IPS-20b (cell line): Measurements from ENCODE around the gene ANKRD13C.
"Not testable (repeated sequence)": the region's sequence is repeated elsewhere in the genome, so short reads cannot be mapped to it uniquely, and the experiment has no call there.

Experiments used
- H3K27ac ChIP-seq: one replicate; pipeline ENCODE4 v1.5.1; 2013; ENCODE audit warnings: low read length
- H3K27me3 ChIP-seq: 2 replicates; pipeline ENCODE4 v1.6.1; 2013; ENCODE audit warnings: mild to moderate bottlenecking, low read length, inconsistent platforms; ENCODE audit not compliant: insufficient read depth
- H3K36me3 ChIP-seq: 2 replicates; pipeline ENCODE4 v1.6.1; 2013; ENCODE audit warnings: low read depth, mild to moderate bottlenecking, inconsistent platforms, low read length, moderate library complexity; ENCODE audit not compliant: insufficient read depth
- H3K4me1 ChIP-seq: 2 replicates; pipeline ENCODE4 v1.6.1; 2013; ENCODE audit warnings: mild to moderate bottlenecking, control low read depth, inconsistent platforms, low read length, moderate library complexity; ENCODE audit not compliant: insufficient read depth
- H3K4me3 ChIP-seq: 2 replicates; pipeline ENCODE4 v1.5.1; 2013; ENCODE audit warnings: mild to moderate bottlenecking, low read length, inconsistent platforms
- H3K9ac ChIP-seq: 2 replicates; pipeline ENCODE4 v1.6.1; 2013; ENCODE audit warnings: low read depth, mild to moderate bottlenecking, inconsistent platforms, low read length, moderate library complexity
- H3K9me3 ChIP-seq: 2 replicates; pipeline ENCODE4 v1.6.1; 2013; ENCODE audit warnings: mild to moderate bottlenecking, low read depth, low read length, inconsistent platforms; ENCODE audit not compliant: insufficient read depth

Gene ANKRD13C

GRCh38 chr1:70355920-70356319 lies 1.4 kb upstream of the ANKRD13C start:
- H3K4me3 ChIP-seq = no peak overlapping the region; the same call in 1 of the 2 replicates
- no peak overlapping the region for H3K27ac ChIP-seq
- 0 out of 2 replicates have a peak, but pooled peaks cover 2% of the 10 kb centered on the region for H3K36me3 ChIP-seq
- peaks cover 13% of the 10 kb centered on the region; the same call in 1 of the 2 replicates for H3K4me1 ChIP-seq
- no peak overlapping the region for H3K9ac ChIP-seq
- H3K27me3 ChIP-seq = no peaks in the 10 kb centered on the region
- no peaks in the 10 kb centered on the region for H3K9me3 ChIP-seq

DNA sequence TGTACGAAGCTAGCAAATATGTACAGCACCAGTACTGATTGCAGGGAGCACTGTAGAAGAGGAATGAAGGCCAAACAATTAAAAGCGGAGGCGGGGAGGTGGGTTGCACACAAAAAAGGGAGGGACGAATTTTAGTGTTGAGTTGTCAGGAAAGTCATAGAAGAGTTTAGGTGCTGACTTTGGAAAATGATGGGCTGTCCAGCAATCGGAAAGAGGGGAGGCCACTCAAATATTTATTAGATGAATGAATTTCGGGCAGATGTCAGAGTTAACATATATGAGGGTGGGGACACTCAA lies 537 bp upstream of the ANKRD13C start:
- H3K36me3 ChIP-seq = 0 out of 2 replicates have a peak, but pooled peaks cover 6% of the 10 kb centered on the region
- no peaks in the 10 kb centered on the region for H3K27me3 ChIP-seq
- peak overlapping the region; percentile 99 for H3K9ac ChIP-seq
- no peaks in the 10 kb centered on the region for H3K9me3 ChIP-seq
- peak overlapping the region; percentile 97 for H3K4me3 ChIP-seq
- peak overlapping the region; percentile 95 for H3K27ac ChIP-seq
- peaks cover 13% of the 10 kb centered on the region; the same call in 1 of the 2 replicates for H3K4me1 ChIP-seq

- Histone ChIP-seq H3K4me3 (peak overlapping the region; percentile 97), H3K27me3 (no peaks in the 10 kb centered on the region), H3K36me3 (0 out of 2 replicates have a peak, but pooled peaks cover 6% of the 10 kb centered on the region), H3K27ac (peak overlapping the region; percentile 95), H3K9me3 (no peaks in the 10 kb centered on the region), H3K4me1 (peaks cover 13% of the 10 kb centered on the region; the same call in 1 of the 2 replicates), H3K9ac (peak overlapping the region; percentile 99)
Observed at GRCh38 chr1:70353601-70354331, 756 bp downstream of the ANKRD13C start.

DNA sequence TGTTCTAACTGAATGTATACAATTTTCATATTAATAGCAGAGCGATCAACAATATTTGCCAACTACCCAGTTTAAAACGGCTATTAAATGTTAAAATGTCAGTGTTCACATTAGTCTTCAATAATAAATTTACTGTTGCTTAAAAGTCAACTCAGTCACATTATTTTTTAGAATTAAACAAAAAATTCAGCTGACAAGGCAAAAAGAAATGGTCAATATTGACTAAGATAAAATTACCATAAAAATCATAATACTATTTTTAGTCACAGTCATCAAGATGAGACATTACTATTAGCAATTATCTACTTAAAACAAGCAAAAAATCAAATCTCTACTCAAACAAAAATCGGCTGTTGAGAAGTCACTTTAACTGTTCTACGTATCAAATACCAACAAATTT lies 1.5 kb downstream of the ANKRD13C start:
- Histone ChIP-seq H3K9ac (peak overlapping the region; percentile 99; the same call in 1 of the 2 replicates), H3K4me1 (peaks cover 13% of the 10 kb centered on the region; the same call in 1 of the 2 replicates), H3K27me3 (no peaks in the 10 kb centered on the region), H3K27ac (no peak overlapping the region), H3K4me3 (peak overlapping the region; percentile 97), H3K9me3 (no peaks in the 10 kb centered on the region), H3K36me3 (0 out of 2 replicates have a peak, but pooled peaks cover 6% of the 10 kb centered on the region)

GRCh38 chr1:70349799-70350198 lies 4.7 kb downstream of the ANKRD13C start:
- not testable (repeated sequence) for H3K4me3 ChIP-seq, H3K9me3 ChIP-seq, H3K27me3 ChIP-seq, H3K27ac ChIP-seq, H3K9ac ChIP-seq, H3K36me3 ChIP-seq, H3K4me1 ChIP-seq

DNA sequence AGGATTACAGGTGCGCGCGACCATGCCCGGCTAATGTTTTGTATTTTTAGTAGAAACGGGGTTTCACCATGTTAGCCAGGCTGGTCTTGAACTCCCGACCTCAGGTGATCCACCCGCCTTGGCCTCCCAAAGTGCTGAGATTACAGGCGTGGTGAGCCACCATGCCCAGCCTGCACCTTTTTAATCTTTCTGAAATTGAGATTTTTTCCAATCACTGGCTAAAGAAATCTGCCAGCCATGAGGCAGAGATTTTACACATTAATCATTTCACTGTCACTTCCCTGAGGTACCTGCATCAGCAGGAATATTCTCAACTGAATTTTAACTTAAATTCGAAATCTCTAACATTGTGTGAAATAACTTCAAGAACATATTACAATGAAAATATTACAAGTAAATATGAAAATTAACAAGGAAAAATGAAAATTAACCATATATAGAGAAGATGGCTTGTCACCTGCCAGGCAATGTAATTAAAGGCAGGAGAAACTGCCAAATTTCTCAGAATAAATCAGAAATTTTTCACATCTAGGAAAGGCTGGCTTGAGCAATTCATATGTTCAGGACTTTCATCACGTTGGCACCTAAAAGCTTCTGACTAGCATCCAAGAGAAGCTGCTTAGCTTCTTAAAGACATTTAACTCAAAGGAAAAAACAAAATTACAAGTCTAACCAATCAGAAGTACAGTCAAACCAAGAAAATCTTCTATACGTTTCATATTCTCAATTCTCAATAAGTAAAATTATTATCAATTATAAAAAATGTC lies 5.9 kb downstream of the ANKRD13C start:
- Histone ChIP-seq H3K9me3 (no peaks in the 10 kb centered on the region), H3K9ac (no peak overlapping the region), H3K4me3 (no peak overlapping the region), H3K36me3 (0 out of 2 replicates have a peak, but pooled peaks cover 6% of the 10 kb centered on the region), H3K27ac (no peak overlapping the region), H3K27me3 (no peaks in the 10 kb centered on the region), H3K4me1 (peaks cover 7% of the 10 kb centered on the region; the same call in 1 of the 2 replicates)

DNA sequence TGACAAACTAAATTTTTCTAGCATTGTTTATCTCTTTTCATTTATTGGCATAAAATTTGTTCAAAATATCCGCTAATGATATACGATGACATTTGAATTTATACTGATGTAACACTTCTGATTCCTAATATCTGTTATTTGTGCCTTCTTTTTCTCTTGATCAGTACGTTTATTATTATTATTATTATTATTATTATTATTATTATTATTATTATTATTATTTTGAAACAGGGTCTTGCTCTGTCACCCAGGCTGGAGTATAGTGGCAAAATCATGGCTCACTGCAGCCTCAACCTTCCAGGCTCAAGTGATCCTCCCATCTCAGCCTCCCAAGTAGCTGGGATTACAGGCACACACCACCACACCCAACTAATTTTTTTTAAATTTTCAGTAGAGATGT lies 14.9 kb downstream of the ANKRD13C start:
- not testable (repeated sequence) for H3K4me1 ChIP-seq, H3K27me3 ChIP-seq, H3K4me3 ChIP-seq, H3K27ac ChIP-seq, H3K9ac ChIP-seq, H3K9me3 ChIP-seq, H3K36me3 ChIP-seq

GRCh38 chr1:70336050-70336449 lies 18.5 kb downstream of the ANKRD13C start:
- H3K9me3 ChIP-seq = no peaks in the 10 kb centered on the region
- H3K27me3 ChIP-seq = no peaks in the 10 kb centered on the region
- H3K27ac ChIP-seq = no peak overlapping the region
- 0 out of 2 replicates have a peak, but pooled peaks cover 3% of the 10 kb centered on the region for H3K36me3 ChIP-seq
- no peak overlapping the region for H3K9ac ChIP-seq
- H3K4me3 ChIP-seq = no peak overlapping the region
- no peaks in the 10 kb centered on the region for H3K4me1 ChIP-seq

DNA sequence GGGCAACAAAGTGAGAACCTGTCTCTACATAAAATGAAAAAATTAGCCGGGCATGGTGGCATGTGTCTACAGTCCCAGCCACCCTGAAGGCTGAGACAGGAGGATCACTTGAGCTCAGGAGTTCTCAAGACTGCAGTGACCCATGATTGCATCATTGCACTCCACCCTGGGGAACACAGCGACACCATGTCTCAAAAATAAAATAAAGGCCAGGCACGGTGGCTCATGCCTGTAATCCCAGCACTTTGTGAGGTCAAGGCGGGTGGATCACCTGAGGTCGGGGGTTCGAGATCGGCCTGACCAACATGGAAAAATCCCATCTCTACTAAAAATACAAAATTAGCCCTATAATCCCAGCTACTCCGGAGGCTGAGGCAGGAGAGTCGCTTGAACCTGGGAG lies 20.1 kb downstream of the ANKRD13C start:
- Histone ChIP-seq H3K9me3 (no peaks in the 10 kb centered on the region), H3K27me3 (no peaks in the 10 kb centered on the region), H3K27ac (no peak overlapping the region), H3K9ac (no peak overlapping the region), H3K36me3 (0 out of 2 replicates have a peak, but pooled peaks cover 3% of the 10 kb centered on the region), H3K4me1 (no peaks in the 10 kb centered on the region), H3K4me3 (no peak overlapping the region)

- no peaks in the 10 kb centered on the region for H3K4me1 ChIP-seq
- H3K9ac ChIP-seq = no peak overlapping the region
- no peaks in the 10 kb centered on the region for H3K9me3 ChIP-seq
- no peak overlapping the region for H3K4me3 ChIP-seq
- no peaks in the 10 kb centered on the region for H3K36me3 ChIP-seq
- H3K27me3 ChIP-seq = no peaks in the 10 kb centered on the region
- no peak overlapping the region for H3K27ac ChIP-seq
Observed at GRCh38 chr1:70333245-70333644, 21.3 kb downstream of the ANKRD13C start.

DNA sequence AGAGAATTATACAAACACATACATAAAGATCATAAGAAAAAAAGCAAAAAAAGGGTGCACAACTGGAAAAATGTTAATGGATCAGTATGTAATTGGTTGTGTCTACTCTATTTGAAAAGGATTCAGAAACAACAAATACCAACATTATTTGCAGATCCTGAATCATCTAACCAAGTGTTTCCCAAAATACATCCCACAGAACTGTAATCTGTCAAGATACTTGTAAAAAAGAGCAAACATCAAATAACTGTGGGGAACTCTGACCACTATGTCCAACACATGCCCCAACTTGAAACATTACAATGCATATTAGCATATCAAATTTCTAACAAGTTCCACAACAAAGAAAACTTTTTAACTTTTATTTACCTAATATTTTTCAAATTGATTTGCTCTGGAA lies 22.6 kb downstream of the ANKRD13C start:
- Histone ChIP-seq H3K4me1 (no peaks in the 10 kb centered on the region), H3K27ac (no peak overlapping the region), H3K9ac (no peak overlapping the region), H3K27me3 (no peaks in the 10 kb centered on the region), H3K9me3 (no peaks in the 10 kb centered on the region), H3K36me3 (peaks cover 5% of the 10 kb centered on the region; the same call in 1 of the 2 replicates), H3K4me3 (no peak overlapping the region)
